Amniotic stem cell (primary cell): ENCODE measurements around the gene ZNF426.
"Not testable (repeated sequence)": the region's sequence is repeated elsewhere in the genome, so short reads cannot be mapped to it uniquely, and the experiment has no call there.

Experiments used
- DNase-seq: peaks from one replicate; lab custom pipeline; 2025; lab: John Stamatoyannopoulos, UW

Gene ZNF426

DNA sequence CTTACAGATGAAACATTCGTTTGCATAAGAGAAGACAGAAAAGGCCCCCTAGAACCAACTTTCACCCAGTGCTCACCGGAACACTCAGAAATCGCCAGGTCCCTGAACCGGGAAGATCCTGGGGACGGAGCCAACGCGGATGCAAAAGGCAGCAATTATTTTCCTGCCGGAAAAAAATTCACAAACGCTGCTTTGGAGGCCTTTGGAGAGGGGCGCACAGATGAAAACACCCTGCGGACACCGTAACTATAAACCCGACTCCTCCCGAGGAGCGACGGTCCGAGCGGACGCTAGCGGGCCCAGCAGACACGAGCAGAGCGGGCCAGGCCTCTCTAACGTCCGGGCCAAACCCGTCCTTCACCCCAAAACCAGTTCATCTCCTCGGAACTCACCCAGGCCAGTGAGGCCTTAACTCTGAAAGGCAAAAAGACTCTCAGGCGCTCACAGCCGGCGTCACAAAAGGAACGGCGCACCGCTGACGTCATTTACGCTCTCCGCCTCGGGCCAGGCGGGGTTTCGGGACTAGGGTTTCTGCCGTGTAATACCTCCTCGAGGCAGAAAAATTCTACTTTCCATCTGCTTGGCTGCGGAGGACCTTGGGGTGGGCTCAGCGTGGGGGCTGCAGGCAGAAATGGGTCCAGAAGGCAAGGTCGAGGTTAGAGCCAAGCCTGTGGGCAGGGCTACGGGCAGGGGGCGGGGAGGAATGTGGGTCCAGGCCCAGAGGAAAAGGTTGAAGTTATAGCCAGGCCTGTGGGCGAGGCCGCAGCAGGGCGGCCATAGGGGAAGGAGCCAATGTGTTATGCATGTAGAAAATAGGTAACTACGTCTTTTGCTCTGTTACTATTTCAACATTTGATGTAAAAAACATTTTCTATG is at the start of gene ZNF426:
TSS of gene ZNF426 (minus strand) at position 463 of the 876 bp plus-strand sequence. CDS start 2,413 bp downstream, outside the sequence.
- DNase-seq: peak; percentile 72

DNA sequence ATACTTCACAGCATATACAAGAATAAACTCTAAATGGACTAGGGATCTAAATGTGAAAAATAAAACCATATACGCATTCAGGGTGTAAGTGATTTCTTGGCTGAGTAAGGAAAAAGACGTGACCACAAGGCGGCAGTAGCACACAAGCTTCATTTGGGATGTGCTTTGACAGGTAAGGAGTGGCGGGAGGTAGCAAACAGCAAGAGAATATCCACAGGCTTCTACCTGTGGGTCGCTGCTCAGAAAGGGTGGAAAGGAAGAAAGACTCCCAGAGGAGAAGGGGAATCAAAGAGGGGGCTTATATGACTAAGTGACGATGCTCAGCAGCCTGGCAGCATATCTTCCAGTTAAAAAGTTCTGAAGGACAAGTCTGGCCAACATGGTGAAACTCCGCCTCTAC is 48.3 kb upstream of the ZNF426 start:
- DNase-seq: peak; percentile 52

DNA sequence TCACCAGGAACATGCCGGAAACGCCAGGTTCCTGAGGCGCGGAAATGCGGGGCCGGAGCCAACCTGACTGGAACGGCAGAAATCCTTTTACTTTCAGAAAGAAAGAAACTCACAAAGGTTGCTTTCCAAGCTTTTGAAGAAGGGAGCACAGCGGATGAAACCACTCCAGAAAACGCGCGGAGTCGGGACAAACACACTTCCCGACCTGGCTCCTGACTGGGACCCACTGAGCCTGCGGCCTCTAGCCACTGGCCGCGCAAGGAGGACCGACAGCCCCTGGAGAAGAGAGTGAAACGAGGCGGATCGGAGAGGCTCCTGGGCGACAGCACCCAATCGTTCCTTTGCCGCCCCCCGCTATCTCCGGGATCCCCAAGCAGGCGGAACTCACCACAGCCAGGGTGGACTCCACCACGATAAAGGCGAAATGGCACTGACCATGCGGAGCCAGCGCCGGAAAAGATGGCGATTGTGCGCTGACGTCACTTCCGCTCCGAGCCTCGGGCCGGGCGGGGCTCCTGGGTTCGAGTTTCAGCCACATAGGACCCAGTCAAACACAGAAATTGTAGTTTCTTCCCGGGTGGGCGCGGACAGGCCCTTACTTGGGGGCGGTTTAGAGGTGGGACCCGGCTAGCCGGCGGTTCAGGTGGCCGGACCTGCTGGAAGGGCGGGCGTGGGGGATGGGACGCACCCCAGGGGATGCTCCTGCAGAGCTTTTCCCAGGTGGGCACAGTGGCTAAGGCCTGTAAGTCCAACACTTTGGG is 45.8 kb upstream of the ZNF426 start, which contains the start of gene ZNF121:
TSS of gene ZNF121 (minus strand) at position 432 of the 761 bp plus-strand sequence. CDS start 16,407 bp downstream, outside the sequence.
- DNase-seq: peak; percentile 61

DNA sequence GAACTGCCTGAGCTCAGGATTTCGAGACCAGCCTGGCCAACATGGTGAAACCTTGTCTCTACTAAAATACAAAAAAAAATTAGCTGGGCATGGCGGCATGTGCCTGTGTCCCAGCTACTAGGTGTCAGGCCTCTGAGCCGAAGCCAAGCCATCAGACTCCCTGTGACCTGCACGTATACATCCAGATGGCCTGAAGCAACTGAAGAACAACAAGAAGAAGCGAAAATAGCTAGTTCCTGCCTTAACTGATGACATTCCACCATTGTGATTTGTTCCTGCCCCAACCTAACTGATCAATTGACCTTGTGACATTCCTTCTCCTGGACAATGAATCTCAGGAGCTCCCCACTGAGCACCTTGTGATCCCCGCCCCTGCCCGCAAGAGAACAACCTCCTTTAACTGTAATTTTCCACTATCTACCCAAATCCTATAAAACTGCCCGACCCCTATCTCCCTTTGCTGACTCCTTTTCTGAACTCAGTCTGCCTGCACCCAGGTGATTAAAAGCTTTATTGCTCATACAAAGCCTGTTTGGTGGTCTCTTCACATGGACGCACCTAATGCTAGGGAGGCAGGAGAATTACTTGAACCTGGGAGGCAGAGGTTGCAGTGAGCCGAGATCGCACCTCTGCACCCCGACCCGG is 43.8 kb upstream of the ZNF426 start:
- not testable (repeated sequence) for DNase-seq

DNA sequence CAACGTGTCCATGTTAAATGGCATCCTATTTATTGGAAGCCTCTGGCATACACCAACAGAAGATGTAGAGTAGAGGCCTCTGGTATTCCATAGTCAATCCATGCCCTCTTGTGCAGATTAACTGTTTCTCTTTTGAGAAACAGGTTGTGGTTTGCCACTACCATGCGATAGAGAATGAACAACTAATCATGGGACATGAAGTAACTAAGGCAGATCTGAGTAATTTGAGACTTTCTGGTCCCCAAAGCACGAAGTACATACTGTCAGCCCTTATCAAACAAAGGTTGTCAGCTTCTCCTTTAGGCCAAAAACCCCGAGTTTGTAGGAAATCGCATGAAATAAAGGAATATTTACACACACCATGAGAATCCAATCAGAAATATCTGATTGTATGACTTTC is 42.3 kb upstream of the ZNF426 start:
- no peak for DNase-seq

DNA sequence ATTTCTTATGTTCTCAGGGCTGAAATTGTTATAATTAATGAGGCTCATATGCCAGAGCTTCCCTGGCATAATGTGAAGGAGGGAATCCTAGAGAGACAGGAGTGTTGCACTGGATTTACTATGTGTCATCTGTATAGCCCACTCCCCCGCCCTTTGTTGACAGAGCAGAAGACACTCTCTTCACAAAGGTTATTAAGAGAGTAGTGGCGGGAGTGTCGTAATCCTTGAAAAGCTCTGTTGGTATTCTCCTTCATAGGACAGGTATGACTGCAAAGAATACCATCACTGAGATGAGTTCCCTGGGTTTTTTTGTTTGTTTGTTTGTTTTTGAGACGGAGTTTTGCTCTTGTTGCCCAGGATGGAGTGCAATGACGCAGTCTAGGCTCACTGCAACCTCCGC is 31.8 kb upstream of the ZNF426 start:
- no peak for DNase-seq

DNA sequence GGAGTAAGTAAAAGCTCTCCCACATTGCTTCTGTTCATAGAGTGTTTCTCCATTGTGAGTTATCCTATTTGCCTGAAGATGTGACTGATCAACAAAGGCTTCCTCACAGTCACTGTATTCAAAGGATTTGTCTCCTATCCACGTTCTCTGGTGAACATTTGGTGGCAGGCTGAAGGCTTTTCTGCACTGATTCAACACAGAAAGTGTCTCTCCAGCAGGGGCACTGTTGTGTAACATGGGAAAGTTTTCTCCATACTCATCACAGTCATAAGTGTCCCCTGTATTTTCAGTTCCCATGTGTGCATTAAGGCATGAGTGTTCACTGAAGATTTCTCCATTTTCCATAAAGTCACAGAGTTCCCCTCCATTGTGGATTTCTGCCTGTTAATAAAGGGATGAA is 28.3 kb upstream of the ZNF426 start:
- DNase-seq: no peak

DNA sequence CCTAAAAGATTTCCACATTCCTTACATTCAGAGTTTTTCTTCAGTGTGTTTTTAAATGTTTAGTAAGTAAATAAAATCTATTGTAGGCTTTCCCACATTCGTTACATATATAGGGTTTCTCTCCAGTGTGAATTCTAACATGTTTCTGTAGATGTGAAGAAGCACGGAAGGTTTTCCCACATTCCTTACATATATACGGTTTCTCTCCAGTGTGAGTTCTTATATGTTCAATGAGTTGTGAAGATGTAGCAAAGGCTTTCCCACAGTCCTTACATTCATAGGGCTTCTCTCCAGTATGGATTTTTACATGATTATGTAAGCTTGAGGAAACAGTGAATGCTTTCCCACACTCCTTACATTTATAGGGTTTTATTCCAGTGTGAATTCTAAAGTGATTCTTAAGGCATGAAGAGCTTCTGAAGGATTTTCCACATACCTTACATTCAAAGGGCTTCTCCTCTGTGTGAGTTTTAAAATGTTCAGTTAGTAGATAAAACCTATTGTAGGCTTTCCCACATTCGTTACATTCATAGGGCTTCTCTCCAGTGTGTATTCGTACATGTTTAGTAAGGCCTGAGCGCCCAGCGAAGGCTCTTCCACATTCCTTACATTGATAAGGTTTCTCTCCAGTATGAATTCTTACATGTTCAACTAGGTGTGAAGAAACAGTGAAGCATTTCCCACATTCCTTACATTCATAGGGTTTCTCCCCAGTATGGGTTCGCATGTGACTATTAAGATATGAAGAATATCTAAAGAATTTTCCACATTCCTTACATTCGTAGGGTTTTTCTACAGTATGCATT is 27.7 kb upstream of the ZNF426 start:
- DNase-seq: no peak

DNA sequence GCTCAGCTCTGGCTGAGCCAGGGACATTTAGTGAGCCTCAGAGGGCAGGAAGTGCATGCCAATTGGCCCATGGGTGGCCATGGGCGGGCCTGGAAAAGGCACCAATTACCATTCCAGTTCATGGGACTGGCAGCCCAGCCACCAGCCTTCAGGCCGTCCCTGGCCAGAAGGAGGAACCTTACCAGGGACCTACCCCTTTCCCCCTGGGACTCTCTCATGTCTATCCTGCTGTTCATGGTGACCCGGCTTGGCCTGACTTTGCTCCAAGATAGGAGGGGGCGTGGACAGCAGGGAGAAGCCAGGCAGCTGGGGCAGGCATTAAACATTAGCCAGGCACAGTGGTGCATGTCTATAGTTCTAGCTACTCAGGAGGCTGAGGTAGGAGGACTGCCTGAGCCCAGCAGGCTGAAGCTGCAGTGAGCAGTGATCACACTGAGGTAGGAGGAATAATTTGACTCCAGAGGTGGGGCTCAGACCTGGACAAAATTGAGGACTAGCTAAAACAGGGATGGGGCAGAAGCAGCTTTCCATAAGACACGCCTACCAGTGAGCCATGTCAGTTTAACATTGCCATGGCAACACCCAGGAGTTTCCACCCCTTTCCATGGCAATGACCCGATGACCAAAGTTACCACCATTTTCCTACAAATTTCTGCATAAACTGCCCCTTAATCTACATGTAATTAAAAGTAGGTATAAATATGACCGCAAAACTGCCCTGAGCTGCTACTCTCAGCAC is 14.3 kb upstream of the ZNF426 start:
- no peak for DNase-seq

DNA sequence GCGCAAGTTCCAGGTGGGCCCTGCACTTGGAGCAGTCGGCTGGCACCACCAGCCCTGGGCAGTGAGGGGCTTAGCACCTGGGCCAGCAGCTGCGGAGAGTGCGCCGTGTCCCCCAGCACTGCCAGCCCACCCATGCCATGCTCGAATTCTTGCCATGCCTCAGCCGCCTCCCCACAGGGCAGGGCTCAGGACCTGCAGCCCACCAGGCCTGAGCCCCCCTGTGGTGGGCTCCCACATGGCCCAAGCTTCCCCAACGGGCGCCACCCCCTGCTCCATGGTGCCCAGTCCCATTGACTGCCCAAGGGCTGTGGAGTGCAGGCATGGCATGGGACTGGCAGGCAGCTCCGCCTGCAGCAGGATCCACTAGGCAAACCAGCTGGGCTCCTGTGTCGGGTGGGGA is 9.4 kb upstream of the ZNF426 start:
- no peak for DNase-seq

DNA sequence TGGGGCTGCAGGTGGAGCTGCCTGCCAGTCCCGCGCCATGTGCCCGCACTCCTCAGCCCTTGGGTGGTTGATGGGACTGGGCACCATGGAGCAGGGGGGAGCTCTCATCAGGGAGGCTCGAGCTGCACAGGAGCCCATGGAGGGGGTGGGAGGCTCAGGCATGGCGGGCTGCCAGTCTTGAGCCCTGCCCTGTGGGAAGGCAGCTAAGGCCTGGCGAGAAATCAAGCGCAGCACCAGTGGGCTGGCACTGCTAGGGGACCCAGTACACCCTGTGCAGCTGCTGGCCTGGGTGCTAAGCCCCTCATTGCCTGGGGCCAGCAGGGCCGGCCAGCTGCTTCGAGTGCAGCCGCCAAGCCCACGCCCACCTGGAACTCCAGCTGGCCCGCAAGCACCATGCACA is 2.8 kb upstream of the ZNF426 start:
- DNase-seq: not testable (repeated sequence)

DNA sequence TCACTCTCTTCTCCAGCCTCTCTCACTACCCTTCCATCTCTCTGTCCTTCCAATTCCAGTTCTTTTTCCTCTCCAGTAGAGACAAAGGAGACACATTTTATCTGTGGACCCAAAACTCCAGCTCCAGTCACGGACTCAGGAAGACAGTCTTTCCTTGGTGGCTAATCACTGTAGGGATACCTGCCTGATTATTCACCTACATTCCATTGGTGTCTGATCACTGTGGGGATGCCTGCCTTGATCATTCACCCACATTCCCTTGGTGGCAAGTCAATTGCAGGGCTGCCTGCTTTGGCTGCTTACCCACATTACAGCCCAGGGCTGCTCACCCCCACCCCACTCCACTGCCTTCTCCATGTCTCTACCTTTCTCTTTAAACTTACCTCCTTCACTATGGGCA is 1.5 kb upstream of the ZNF426 start:
- not testable (repeated sequence) for DNase-seq

DNA sequence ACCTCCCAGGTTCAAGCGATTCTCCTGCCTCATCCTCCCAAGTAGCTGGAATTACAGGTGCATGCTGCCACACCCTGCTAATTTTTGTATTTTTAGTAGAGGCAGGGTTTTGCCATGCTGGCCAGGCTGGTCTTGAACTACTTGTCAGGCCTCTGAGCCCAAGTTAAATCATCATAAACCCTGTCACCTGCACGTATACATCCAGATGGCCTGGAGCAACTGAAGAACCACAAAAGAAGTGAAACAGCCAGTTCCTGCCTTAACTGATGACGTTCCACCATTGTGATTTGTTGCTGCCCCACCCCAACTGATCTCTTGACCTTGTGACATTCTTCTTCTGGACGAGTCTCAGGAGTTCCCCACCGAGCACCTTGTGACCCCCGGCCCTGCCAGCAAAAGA is 756 bp upstream of the ZNF426 start:
- not testable (repeated sequence) for DNase-seq

DNA sequence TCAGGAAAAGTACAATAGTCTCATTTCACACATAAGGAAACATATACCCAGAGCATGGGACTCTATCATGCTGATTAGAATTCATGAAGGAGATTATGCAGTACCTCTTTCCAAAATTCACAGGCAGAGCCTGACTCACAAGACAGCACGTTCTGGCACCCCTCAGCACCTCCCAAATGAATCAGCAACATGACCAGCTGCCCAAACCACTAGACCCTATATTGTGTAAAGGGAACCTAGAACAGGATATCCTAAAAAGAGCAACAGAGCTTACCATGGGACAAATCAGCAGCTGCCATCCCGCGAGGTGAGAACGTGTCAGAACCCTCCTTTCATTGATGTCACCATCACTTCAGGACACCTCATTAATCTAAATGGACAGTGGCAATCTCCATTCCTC is 2.5 kb downstream of the ZNF426 start:
- no peak for DNase-seq

DNA sequence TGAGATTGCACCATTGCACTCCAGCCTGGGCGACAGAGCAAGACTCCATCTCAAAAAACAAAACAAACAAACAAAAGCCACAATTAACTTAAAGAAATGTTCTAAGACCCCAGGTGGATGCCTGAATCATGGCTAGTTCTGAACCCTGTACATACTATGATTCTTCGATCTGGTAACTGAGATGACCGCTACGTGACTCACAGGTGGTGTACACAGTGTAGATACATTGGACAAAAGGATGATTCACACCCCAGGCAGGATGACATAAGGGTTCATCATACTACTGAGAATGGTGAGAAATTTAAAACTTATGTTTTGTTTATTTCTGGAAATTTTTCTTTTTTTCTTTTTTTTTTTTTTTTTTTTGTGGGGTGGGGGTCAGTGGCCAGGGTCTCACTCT is 6.5 kb downstream of the ZNF426 start:
- DNase-seq: no peak

DNA sequence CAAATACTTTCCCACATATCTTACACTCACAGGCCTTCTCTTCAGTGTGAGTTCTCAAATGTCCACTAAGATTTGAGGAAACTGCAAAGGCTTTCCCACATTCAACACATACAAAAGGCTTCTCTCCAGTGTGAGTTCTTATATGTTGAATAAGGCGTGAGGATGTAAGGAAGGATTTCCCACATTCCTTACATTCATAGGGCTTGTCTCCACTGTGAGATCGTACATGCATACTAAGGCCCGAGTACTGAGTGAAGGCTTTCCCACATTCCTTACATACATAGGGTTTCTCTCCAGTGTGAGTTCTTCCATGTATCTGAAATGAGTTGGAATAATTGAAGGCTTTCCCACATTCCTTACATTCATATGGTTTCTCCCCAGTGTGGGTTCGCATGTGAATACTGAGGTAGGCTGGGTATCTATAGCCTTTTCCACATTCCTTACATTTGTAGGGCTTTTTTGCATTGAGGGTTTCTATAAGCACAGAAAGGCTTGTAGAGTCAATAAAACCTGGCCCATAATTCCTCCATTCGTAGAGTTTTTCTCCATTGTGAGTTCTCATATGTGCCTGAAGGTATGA is 9.6 kb downstream of the ZNF426 start:
- no peak for DNase-seq

DNA sequence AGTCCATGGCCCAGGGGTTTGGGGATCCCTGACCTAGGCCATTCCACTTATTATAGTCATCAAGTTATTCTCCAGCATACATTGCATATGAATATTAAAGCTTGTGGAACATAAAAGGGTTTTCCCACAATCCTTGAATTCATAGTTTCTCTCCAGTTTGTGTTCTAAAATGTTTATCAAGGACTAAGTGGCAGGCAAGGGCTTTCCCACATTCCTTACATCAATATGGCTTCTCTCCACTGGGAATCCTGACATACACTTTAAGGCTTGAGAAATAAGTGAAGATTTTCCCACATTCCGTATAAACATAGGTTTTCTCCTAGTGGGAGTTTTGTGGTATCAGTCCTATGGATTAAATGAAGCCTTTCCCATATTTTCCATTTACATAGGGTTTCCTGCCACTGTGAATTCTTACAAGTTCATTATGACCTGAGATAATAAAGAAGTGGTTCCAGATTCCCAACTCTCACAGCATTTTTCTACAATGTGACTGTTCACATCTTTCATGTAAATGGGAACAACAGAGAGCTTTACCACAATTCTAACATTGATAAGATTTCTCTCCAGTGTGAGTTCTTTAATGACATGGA is 14.5 kb downstream of the ZNF426 start:
- no peak for DNase-seq

DNA sequence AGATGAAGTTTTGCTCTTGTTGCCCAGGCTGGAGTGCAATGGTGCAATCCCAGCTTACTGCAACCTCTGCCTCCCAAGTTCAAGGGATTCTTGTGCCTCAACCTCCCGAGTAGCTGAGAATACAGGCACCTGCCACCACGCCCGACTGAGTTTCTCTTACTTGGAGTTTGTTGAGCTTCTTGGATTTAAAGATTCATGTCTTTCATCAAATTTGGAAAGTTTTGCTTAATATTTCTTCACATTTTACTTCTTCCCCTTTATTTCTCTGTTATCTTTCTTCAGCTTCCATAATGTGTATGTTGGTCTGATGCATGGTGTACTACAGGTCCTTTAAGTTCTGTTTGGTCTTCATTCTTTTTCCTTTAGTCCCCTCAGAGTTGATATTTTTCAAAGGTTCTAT is 31.2 kb downstream of the ZNF426 start:
- DNase-seq: no peak

DNA sequence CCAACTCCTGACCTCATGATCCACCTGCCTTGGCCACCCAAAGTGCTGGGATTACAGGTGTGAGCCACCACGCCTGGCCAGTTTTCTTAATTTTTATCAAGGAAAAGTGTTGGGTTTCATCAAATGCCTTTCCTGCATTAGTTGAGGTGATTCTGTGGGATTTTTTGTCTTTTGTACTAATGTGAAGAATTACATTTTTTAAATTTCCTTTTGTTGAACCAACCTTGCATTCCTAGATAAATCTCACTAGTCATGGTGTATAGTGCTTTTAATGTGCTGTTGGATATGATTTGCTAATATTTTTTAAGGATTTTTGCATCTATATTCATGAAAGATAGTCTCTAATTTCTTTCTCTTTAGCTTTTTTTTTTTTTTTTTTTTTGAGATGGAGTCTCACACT is 37.6 kb downstream of the ZNF426 start:
- DNase-seq: no peak

DNA sequence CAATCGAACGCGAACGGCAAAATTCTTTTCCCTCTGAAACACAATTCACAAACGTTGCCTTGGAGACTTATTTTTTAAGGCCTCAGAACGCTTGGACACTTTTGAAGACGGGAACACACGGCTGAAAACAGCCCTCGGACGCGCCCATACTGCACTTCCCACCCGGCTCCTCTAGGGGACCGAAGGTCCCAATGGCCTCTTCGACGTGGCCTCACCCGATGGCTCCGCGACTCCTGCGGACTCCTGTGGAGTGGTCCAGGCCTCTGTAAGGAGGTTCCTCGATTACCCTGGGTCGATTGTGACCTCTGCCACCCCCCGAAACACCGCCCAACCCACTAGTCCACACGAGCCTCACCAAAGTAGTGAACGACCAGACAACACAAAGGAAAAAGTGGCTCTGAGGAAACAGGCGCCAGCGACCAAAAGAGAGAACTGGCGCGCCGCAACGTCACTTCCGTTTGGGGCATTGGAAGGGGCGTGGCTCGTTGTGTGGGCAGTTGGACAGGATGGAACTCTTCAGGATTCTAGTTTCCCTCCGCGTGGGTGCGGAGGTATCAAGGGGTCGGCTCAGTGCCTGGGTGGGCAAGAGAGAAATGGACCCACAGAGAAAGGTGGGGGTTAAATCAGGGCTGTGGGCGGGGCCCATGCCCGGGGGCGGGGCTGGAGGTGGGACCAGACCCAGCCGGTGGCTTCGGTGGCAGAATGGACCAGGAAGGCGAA is 40.1 kb downstream of the ZNF426 start, which contains the start of gene ZNF560:
TSS of gene ZNF560 (minus strand) at position 434 of the 720 bp plus-strand sequence. CDS start 23,303 bp downstream, outside the sequence.
- DNase-seq: no peak
